Epidermal melanocyte (primary cell): ENCODE results near the gene IRS1.

Experiments used
- DNase-seq: peaks from one replicate; pipeline ENCODE4 v3.0.0; 2011; ENCODE audit warnings: low spot score; ENCODE audit not compliant: insufficient read length

IRS1 gene

GRCh38 chr2:226756131-226756530, 43.5 kb downstream of the IRS1 start:
- DNase-seq: no peak

- DNase-seq: no peak
These were observed 44.0 kb downstream of the IRS1 start for GRCh38 chr2:226755631-226756030.

- DNase-seq: no peak
These were observed 44.6 kb downstream of the IRS1 start for GRCh38 chr2:226754821-226755604.

GRCh38 chr2:226752887-226753286, 46.7 kb downstream of the IRS1 start:
- DNase-seq: no peak

- no peak for DNase-seq
These were observed 52.3 kb downstream of the IRS1 start for GRCh38 chr2:226747288-226747687.

GRCh38 chr2:226746196-226746800, 53.3 kb downstream of the IRS1 start:
- DNase-seq: no peak

- no peak for DNase-seq
These were observed 55.7 kb downstream of the IRS1 start for GRCh38 chr2:226743915-226744314.

- DNase-seq: no peak
These were observed 57.3 kb downstream of the IRS1 start for GRCh38 chr2:226742347-226742746.

GRCh38 chr2:226740039-226740648, 59.5 kb downstream of the IRS1 start:
- DNase-seq: no peak

GRCh38 chr2:226739545-226740030, 60.0 kb downstream of the IRS1 start:
- DNase-seq: no peak

- no peak for DNase-seq
These were observed 60.6 kb downstream of the IRS1 start for GRCh38 chr2:226738821-226739544.

GRCh38 chr2:226738191-226738820, 61.3 kb downstream of the IRS1 start:
- no peak for DNase-seq

GRCh38 chr2:226736382-226736781, 63.2 kb downstream of the IRS1 start:
- DNase-seq: no peak

GRCh38 chr2:226733927-226734564, 65.6 kb downstream of the IRS1 start:
- no peak for DNase-seq

- DNase-seq: no peak
These were observed 66.3 kb downstream of the IRS1 start for GRCh38 chr2:226733189-226733858.

- DNase-seq: no peak
These were observed 67.0 kb downstream of the IRS1 start for GRCh38 chr2:226732478-226733188.

GRCh38 chr2:226730481-226730880, 69.1 kb downstream of the IRS1 start:
- DNase-seq: no peak

GRCh38 chr2:226728996-226729395, 70.6 kb downstream of the IRS1 start:
- no peak for DNase-seq

- no peak for DNase-seq
These were observed 72.4 kb downstream of the IRS1 start for GRCh38 chr2:226727251-226727650.

GRCh38 chr2:226726546-226726945, 73.1 kb downstream of the IRS1 start:
- DNase-seq: no peak
